Measurements from ENCODE around the gene FARS2. TPM values are rescaled to one million over a fixed set of nuclear protein-coding genes. Genes with fewer than 3 reads are reported as not detected.
A peak's percentile ranks its signal among the peaks of the same experiment; 100 is the strongest.

FARS2 gene
- total RNA-seq, 1 donor from 2014 or later = 19.9 TPM

GRCh38 chr6:5217356-5217755, 44.0 kb upstream of the FARS2 start:
- peaks cover 4% of the 10 kb centered on the region for H3K36me3 Mint-ChIP-seq
- peaks cover 50% of the 10 kb centered on the region for H3K4me1 Mint-ChIP-seq
- DNase-seq (ENCODE audit: low spot score in 2 of 2, unreplicated experiment in 2 of 2) = no peak
- no peak for TF ChIP-seq CTCF (IDR thresholded peaks at IDR 0.05; ENCODE audit: unreplicated experiment)
- H3K27me3 Mint-ChIP-seq (ENCODE audit: low read depth) = no peaks in the 10 kb centered on the region
- no peak overlapping the region for H3K4me3 Mint-ChIP-seq
- H3K27ac Mint-ChIP-seq = no peak overlapping the region
- no peaks in the 10 kb centered on the region for H3K9me3 Mint-ChIP-seq

GRCh38 chr6:5219011-5219691, 42.2 kb upstream of the FARS2 start:
- Mint-ChIP-seq H3K4me1 (peaks cover 40% of the 10 kb centered on the region), H3K4me3 (no peak overlapping the region), H3K9me3 (no peaks in the 10 kb centered on the region), H3K27me3 (ENCODE audit: low read depth) (no peaks in the 10 kb centered on the region), H3K27ac (peak overlapping the region; percentile 91), H3K36me3 (peaks cover 8% of the 10 kb centered on the region)
- no peak for TF ChIP-seq CTCF (IDR thresholded peaks at IDR 0.05; ENCODE audit: unreplicated experiment)
- DNase-seq (ENCODE audit: low spot score in 2 of 2, unreplicated experiment in 2 of 2) = no peak

GRCh38 chr6:5220443-5220842, 40.9 kb upstream of the FARS2 start:
- peak overlapping the region; percentile 23 for H3K27ac Mint-ChIP-seq
- no peaks in the 10 kb centered on the region for H3K9me3 Mint-ChIP-seq
- TF ChIP-seq CTCF (IDR thresholded peaks at IDR 0.05; ENCODE audit: unreplicated experiment) = no peak
- H3K27me3 Mint-ChIP-seq (ENCODE audit: low read depth) = no peaks in the 10 kb centered on the region
- H3K36me3 Mint-ChIP-seq = peaks cover 8% of the 10 kb centered on the region
- H3K4me3 Mint-ChIP-seq = no peak overlapping the region
- peaks cover 27% of the 10 kb centered on the region for H3K4me1 Mint-ChIP-seq
- DNase-seq (ENCODE audit: low spot score in 2 of 2, unreplicated experiment in 2 of 2) = no peak

- no peak for TF ChIP-seq CTCF (IDR thresholded peaks at IDR 0.05; ENCODE audit: unreplicated experiment)
- Mint-ChIP-seq H3K27me3 (ENCODE audit: low read depth) (no peaks in the 10 kb centered on the region), H3K4me1 (peaks cover 20% of the 10 kb centered on the region), H3K27ac (no peak overlapping the region), H3K4me3 (no peak overlapping the region), H3K9me3 (no peaks in the 10 kb centered on the region), H3K36me3 (peaks cover 8% of the 10 kb centered on the region)
- DNase-seq (ENCODE audit: low spot score in 2 of 2, unreplicated experiment in 2 of 2) = no peak
These were observed 38.0 kb upstream of the FARS2 start for GRCh38 chr6:5223309-5223708.

- H3K9me3 Mint-ChIP-seq = no peaks in the 10 kb centered on the region
- no peaks in the 10 kb centered on the region for H3K36me3 Mint-ChIP-seq
- H3K27ac Mint-ChIP-seq = no peak overlapping the region
- no peaks in the 10 kb centered on the region for H3K4me1 Mint-ChIP-seq
- no peak for DNase-seq (ENCODE audit: low spot score in 2 of 2, unreplicated experiment in 2 of 2)
- H3K4me3 Mint-ChIP-seq = no peak overlapping the region
- no peak for TF ChIP-seq CTCF (IDR thresholded peaks at IDR 0.05; ENCODE audit: unreplicated experiment)
- H3K27me3 Mint-ChIP-seq (ENCODE audit: low read depth) = no peaks in the 10 kb centered on the region
These were observed 32.0 kb upstream of the FARS2 start for GRCh38 chr6:5229356-5229755.

Data from mesothelial cell of epicardium (in vitro differentiated cells).